ENCODE measurements around the gene TENM3. TPM values are rescaled to one million over a fixed set of nuclear protein-coding genes. Genes with fewer than 3 reads are reported as not detected.

Gene TENM3
- total and polyA plus RNA-seq, 2 experiments from 2014 or later, result 16.1 to 70.9 TPM

DNA sequence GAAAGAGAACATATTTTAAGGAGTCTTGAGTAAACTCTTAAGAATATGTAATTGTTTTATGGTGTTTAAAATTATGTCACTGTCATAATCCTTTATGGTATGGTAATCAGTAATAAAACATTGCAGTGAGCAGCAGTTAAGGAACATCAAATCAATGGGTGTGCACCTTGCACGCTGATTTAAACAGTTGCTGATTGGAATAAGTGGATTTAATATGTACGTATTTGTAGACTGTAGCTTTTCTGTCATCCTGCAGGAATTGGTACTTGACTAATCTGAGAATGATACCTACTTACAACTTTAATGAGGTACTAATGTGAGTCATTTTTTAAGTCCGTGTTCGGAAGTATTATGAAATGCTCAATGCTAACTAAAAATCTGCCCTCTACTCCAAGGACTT is 461.7 kb downstream of the TENM3 start:
- Histone ChIP-seq H3K9me2 (replicated peaks; ENCODE audit: insufficient read depth) (no peaks in the 10 kb centered on the region), H3K4me3 (no peak overlapping the region), H2AFZ (no peak overlapping the region), H3K4me1 (ENCODE audit: insufficient read depth) (no peaks in the 10 kb centered on the region), H3K79me2 (no peaks in the 10 kb centered on the region), H3K27me3 (no peaks in the 10 kb centered on the region), H3K36me3 (replicated peaks; ENCODE audit: insufficient read depth, low read depth) (no peaks in the 10 kb centered on the region), H3K9me3 (ENCODE audit: low read depth) (no peaks in the 10 kb centered on the region), H4K20me1 (ENCODE audit: insufficient read depth, poor library complexity, severe bottlenecking) (no peaks in the 10 kb centered on the region), H3K4me2 (no peak overlapping the region), H3K27ac (no peak overlapping the region)
- WGBS (ENCODE audit: low lambda C conversion rate, missing lambda C conversion rate), result 70% methylated on average over 4 of the region's 4 CpGs
- no peak for TF ChIP-seq EZH2phosphoT487 (IDR thresholded peaks at IDR 0.05; ENCODE audit: low read depth, severe bottlenecking, unreplicated experiment)
- TF ChIP-seq, protein P1, sequence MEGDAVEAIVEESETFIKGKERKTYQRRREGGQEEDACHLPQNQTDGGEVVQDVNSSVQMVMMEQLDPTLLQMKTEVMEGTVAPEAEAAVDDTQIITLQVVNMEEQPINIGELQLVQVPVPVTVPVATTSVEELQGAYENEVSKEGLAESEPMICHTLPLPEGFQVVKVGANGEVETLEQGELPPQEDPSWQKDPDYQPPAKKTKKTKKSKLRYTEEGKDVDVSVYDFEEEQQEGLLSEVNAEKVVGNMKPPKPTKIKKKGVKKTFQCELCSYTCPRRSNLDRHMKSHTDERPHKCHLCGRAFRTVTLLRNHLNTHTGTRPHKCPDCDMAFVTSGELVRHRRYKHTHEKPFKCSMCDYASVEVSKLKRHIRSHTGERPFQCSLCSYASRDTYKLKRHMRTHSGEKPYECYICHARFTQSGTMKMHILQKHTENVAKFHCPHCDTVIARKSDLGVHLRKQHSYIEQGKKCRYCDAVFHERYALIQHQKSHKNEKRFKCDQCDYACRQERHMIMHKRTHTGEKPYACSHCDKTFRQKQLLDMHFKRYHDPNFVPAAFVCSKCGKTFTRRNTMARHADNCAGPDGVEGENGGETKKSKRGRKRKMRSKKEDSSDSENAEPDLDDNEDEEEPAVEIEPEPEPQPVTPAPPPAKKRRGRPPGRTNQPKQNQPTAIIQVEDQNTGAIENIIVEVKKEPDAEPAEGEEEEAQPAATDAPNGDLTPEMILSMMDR (IDR thresholded peaks at IDR 0.05; ENCODE audit: poor library complexity), result no peak
- no peak for TF ChIP-seq EZH2 (IDR thresholded peaks at IDR 0.05; ENCODE audit: borderline replicate concordance)
- no peak for DNase-seq (ENCODE audit: low spot score)

DNA sequence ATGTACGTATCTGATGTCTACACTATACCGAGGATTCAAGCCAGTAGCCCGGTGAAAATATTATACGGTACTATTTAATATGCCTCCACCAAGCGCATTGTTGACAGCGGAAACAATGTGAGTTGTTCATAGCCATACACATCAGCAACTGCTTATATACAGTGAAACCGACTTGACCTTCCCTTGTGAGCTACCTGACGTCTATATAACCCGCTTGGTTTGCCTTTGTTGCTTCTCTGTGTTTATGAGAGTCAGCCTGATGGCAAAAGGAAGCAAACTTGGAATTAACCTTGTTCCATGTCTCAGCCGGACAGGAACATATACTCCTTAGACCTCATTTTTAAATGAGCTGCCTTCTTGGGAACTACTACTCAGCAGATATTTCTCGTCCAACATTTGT is 462.2 kb downstream of the TENM3 start:
- TF ChIP-seq EZH2phosphoT487 (IDR thresholded peaks at IDR 0.05; ENCODE audit: low read depth, severe bottlenecking, unreplicated experiment), result no peak
- TF ChIP-seq, protein P1 (IDR thresholded peaks at IDR 0.05; ENCODE audit: poor library complexity), result no peak
- TF ChIP-seq EZH2 (IDR thresholded peaks at IDR 0.05; ENCODE audit: borderline replicate concordance), result no peak
- Histone ChIP-seq H3K4me1 (ENCODE audit: insufficient read depth) (no peaks in the 10 kb centered on the region), H2AFZ (no peak overlapping the region), H4K20me1 (ENCODE audit: insufficient read depth, poor library complexity, severe bottlenecking) (no peaks in the 10 kb centered on the region), H3K9me2 (replicated peaks; ENCODE audit: insufficient read depth) (no peaks in the 10 kb centered on the region), H3K79me2 (no peaks in the 10 kb centered on the region), H3K27me3 (no peaks in the 10 kb centered on the region), H3K9me3 (ENCODE audit: low read depth) (no peaks in the 10 kb centered on the region), H3K36me3 (replicated peaks; ENCODE audit: insufficient read depth, low read depth) (no peaks in the 10 kb centered on the region), H3K27ac (no peak overlapping the region), H3K4me2 (no peak overlapping the region), H3K4me3 (no peak overlapping the region)
- 95% methylated on average over 11 of the region's 11 CpGs for WGBS (ENCODE audit: low lambda C conversion rate, missing lambda C conversion rate)
- no peak for DNase-seq (ENCODE audit: low spot score)

GRCh38 chr4:182711211-182711610 is 468.0 kb downstream of the TENM3 start:
- 75% methylated on average over 2 of the region's 2 CpGs for WGBS (ENCODE audit: low lambda C conversion rate, missing lambda C conversion rate)
- Histone ChIP-seq H3K27ac (no peak overlapping the region), H3K9me2 (replicated peaks; ENCODE audit: insufficient read depth) (no peaks in the 10 kb centered on the region), H3K4me2 (no peak overlapping the region), H4K20me1 (ENCODE audit: insufficient read depth, poor library complexity, severe bottlenecking) (no peaks in the 10 kb centered on the region), H3K27me3 (no peaks in the 10 kb centered on the region), H2AFZ (no peak overlapping the region), H3K4me1 (ENCODE audit: insufficient read depth) (no peaks in the 10 kb centered on the region), H3K9me3 (ENCODE audit: low read depth) (no peaks in the 10 kb centered on the region), H3K79me2 (no peaks in the 10 kb centered on the region), H3K36me3 (replicated peaks; ENCODE audit: insufficient read depth, low read depth) (no peaks in the 10 kb centered on the region), H3K4me3 (no peak overlapping the region)
- DNase-seq (ENCODE audit: low spot score), result no peak
- TF ChIP-seq EZH2phosphoT487 (IDR thresholded peaks at IDR 0.05; ENCODE audit: low read depth, severe bottlenecking, unreplicated experiment) (no peak), EZH2 (IDR thresholded peaks at IDR 0.05; ENCODE audit: borderline replicate concordance) (no peak)
- TF ChIP-seq, protein P1 (IDR thresholded peaks at IDR 0.05; ENCODE audit: poor library complexity), result no peak

- Histone ChIP-seq H2AFZ (no peak overlapping the region), H3K4me2 (no peak overlapping the region), H4K20me1 (ENCODE audit: insufficient read depth, poor library complexity, severe bottlenecking) (no peaks in the 10 kb centered on the region), H3K9me2 (replicated peaks; ENCODE audit: insufficient read depth) (no peaks in the 10 kb centered on the region), H3K79me2 (no peaks in the 10 kb centered on the region), H3K27ac (no peak overlapping the region), H3K4me1 (ENCODE audit: insufficient read depth) (no peaks in the 10 kb centered on the region), H3K9me3 (ENCODE audit: low read depth) (no peaks in the 10 kb centered on the region), H3K36me3 (replicated peaks; ENCODE audit: insufficient read depth, low read depth) (no peaks in the 10 kb centered on the region), H3K4me3 (no peak overlapping the region), H3K27me3 (no peaks in the 10 kb centered on the region)
- DNase-seq (ENCODE audit: low spot score), result no peak
- WGBS (ENCODE audit: low lambda C conversion rate, missing lambda C conversion rate), result 77% methylated on average over 3 of the region's 3 CpGs
- TF ChIP-seq EZH2phosphoT487 (IDR thresholded peaks at IDR 0.05; ENCODE audit: low read depth, severe bottlenecking, unreplicated experiment) (no peak), EZH2 (IDR thresholded peaks at IDR 0.05; ENCODE audit: borderline replicate concordance) (no peak)
- TF ChIP-seq, protein P1 (IDR thresholded peaks at IDR 0.05; ENCODE audit: poor library complexity), result no peak
Observed at GRCh38 chr4:182715548-182715947, 472.3 kb downstream of the TENM3 start.

Measured in hepatocyte (in vitro differentiated cells).